ENCODE measurements around the gene GMPR.

DNA sequence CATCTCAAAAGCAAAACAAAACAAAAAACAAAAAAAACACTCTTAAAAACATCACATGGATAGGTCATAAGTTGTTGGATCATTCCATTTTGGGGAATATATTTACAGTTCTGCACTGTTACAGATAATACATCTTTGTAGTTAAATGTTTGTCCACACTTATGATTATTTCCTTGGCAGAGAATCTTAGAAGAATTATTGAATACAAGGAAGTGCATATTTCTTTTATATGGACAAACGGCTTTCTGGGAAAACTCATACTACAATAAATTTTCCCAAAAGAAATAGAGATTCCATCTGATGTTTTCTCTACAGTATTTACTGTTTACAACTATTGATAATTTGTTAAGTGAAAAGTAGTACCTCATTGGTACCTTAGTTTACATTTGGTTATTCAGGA is 33.8 kb downstream of the GMPR start:
- TF ChIP-seq POLR2AphosphoS5 (IDR thresholded peaks at IDR 0.05) (no peak), POLR2A (IDR thresholded peaks at IDR 0.05) (no peak)
- TF ChIP-seq, protein P1, sequence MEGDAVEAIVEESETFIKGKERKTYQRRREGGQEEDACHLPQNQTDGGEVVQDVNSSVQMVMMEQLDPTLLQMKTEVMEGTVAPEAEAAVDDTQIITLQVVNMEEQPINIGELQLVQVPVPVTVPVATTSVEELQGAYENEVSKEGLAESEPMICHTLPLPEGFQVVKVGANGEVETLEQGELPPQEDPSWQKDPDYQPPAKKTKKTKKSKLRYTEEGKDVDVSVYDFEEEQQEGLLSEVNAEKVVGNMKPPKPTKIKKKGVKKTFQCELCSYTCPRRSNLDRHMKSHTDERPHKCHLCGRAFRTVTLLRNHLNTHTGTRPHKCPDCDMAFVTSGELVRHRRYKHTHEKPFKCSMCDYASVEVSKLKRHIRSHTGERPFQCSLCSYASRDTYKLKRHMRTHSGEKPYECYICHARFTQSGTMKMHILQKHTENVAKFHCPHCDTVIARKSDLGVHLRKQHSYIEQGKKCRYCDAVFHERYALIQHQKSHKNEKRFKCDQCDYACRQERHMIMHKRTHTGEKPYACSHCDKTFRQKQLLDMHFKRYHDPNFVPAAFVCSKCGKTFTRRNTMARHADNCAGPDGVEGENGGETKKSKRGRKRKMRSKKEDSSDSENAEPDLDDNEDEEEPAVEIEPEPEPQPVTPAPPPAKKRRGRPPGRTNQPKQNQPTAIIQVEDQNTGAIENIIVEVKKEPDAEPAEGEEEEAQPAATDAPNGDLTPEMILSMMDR (IDR thresholded peaks at IDR 0.05): no peak

Measured in upper lobe of left lung (tissue), 4 donors.